ENCODE data around the gene BFSP1. TPM values are rescaled to one million over a fixed set of nuclear protein-coding genes. Genes with fewer than 3 reads are reported as not detected.

The BFSP1 gene
- total and polyA plus RNA-seq, 2 of the 8 experiments (the other 6 are each of a cell fraction or from before 2014, with no cell fraction given), result 1.5 to 2.5 TPM

GRCh38 chr20:17463711-17464110 lies 67.5 kb downstream of the BFSP1 start:
- Histone ChIP-seq H3K23ac (ENCODE audit: insufficient read length) (no peak overlapping the region), H3K9ac (replicated peaks in 1 of 4; ENCODE audit: extremely low read depth in 1 of 4, low read depth in 3 of 4, low read length in 3 of 4) (no peak overlapping the region), H3K79me1 (ENCODE audit: low read depth, low read length) (no peaks in the 10 kb centered on the region), H3K4me3 (ENCODE audit: extremely low read depth in 1 of 4, insufficient read depth in 2 of 4, low read depth in 3 of 4, low read length in 4 of 4) (no peak overlapping the region), H4K20me1 (replicated peaks in 1 of 2; ENCODE audit: control insufficient read depth in 1 of 2, insufficient read depth in 2 of 2, low read length in 2 of 2) (no peaks in the 10 kb centered on the region), H3K27me3 (replicated peaks in 1 of 4; ENCODE audit: control insufficient read depth in 3 of 4, extremely low read depth in 1 of 4, insufficient read depth in 3 of 4, low read length in 3 of 4) (peaks cover 0 to 1% (median 0%) of the 10 kb centered on the region in 4 experiments; a peak in 1 of 7 replicates), H3K36me3 (ENCODE audit: control insufficient read depth in 2 of 4, insufficient read depth in 4 of 4, low read length in 3 of 4) (no peaks in the 10 kb centered on the region), H2BK120ac (replicated peaks; ENCODE audit: low read depth, low read length) (no peak overlapping the region), H2BK15ac (ENCODE audit: low read length) (no peak overlapping the region), H3K79me2 (ENCODE audit: control insufficient read depth in 1 of 2, insufficient read depth in 2 of 2, low read length in 2 of 2) (no peaks in the 10 kb centered on the region), H3K27ac (ENCODE audit: low read depth, low read length) (no peak overlapping the region), H3K4me1 (replicated peaks in 1 of 4; ENCODE audit: control insufficient read depth in 3 of 4, insufficient read depth in 4 of 4, low read length in 3 of 4) (no peaks in the 10 kb centered on the region), H2BK12ac (ENCODE audit: low read depth, low read length) (no peak overlapping the region), H3K9me3 (ENCODE audit: insufficient read depth in 2 of 2, low read depth in 1 of 2, low read length in 1 of 2) (no peaks in the 10 kb centered on the region), H2BK5ac (ENCODE audit: low read depth, low read length) (no peak overlapping the region), H2BK20ac (ENCODE audit: low read length) (no peak overlapping the region), H3K4me2 (ENCODE audit: insufficient read depth in 1 of 2, low read depth in 2 of 2, low read length in 2 of 2) (no peak overlapping the region), H3K23me2 (ENCODE audit: low read depth, low read length) (no peaks in the 10 kb centered on the region), H3K56ac (replicated peaks; ENCODE audit: insufficient read length, low read depth, low read length) (no peak overlapping the region), H3K18ac (ENCODE audit: extremely low read depth, low read length) (no peak overlapping the region), H4K5ac (ENCODE audit: insufficient read length, low read depth, low read length) (no peak overlapping the region), H3K4ac (replicated peaks; ENCODE audit: insufficient read length, low read depth, low read length) (no peak overlapping the region), H3K14ac (ENCODE audit: insufficient read length) (no peak overlapping the region), H4K8ac (ENCODE audit: extremely low read depth, insufficient read depth, low read length) (no peak overlapping the region), H2AK5ac (ENCODE audit: low read depth, low read length) (no peak overlapping the region), H2AFZ (ENCODE audit: low read length) (no peak overlapping the region), H4K91ac (replicated peaks; ENCODE audit: insufficient read length, low read length) (no peak overlapping the region)
- no peak for FAIRE-seq
- no peak for DNase-seq (ENCODE audit: low read depth in 1 of 2, low spot score in 2 of 2)
- WGBS, 2 experiments (ENCODE audit: extremely low coverage in 1 of 2, insufficient coverage in 1 of 2, insufficient read length in 1 of 2, insufficient replicate concordance in 2 of 2, low coverage in 1 of 2, low lambda C conversion rate in 2 of 2, missing lambda C conversion rate in 1 of 2), result 87% methylated on average over 1 of the region's 1 CpG; no CpG with 5 or more reads in 1 of the 2 experiments
- ChIA-PET CTCF (ENCODE audit: partially characterized antibody) (no interaction called here), POLR2A (ENCODE audit: partially characterized antibody) (no interaction called here)
- TF ChIP-seq SP2 (IDR thresholded peaks at IDR 0.05; ENCODE audit: low read length) (no peak), RAD21 (IDR thresholded peaks at IDR 0.05 in 1 of 2, conservative IDR thresholded peaks at IDR 0.05 in 1 of 2; ENCODE audit: low read depth in 2 of 2, low read length in 2 of 2) (no peak), TAF7 (optimal IDR thresholded peaks at IDR 0.05; ENCODE audit: borderline replicate concordance, low read depth, low read length) (no peak), SRF (IDR thresholded peaks at IDR 0.05; ENCODE audit: low read depth, low read length) (no peak), PHF8 (conservative IDR thresholded peaks at IDR 0.05; ENCODE audit: low read depth, low read length) (no peak), CEBPB (IDR thresholded peaks at IDR 0.05; ENCODE audit: low read depth, low read length) (no peak), NRF1 (IDR thresholded peaks at IDR 0.05; ENCODE audit: low read depth, low read length) (no peak), HDAC6 (IDR thresholded peaks at IDR 0.05; ENCODE audit: low read depth, low read length) (no peak), SAP30 (IDR thresholded peaks at IDR 0.05; ENCODE audit: insufficient read depth, insufficient replicate concordance, low read length) (no peak), RNF2 (IDR thresholded peaks at IDR 0.05; ENCODE audit: borderline replicate concordance, low read depth, low read length, missing control alignments, poor library complexity, severe bottlenecking) (no peak), POLR2A (IDR thresholded peaks at IDR 0.05; ENCODE audit: control extremely low read depth in 1 of 2, low read depth in 2 of 2, low read length in 2 of 2) (no peak), BRCA1 (IDR thresholded peaks at IDR 0.05; ENCODE audit: low read depth, low read length) (no peak), ZNF274 (IDR thresholded peaks at IDR 0.05; ENCODE audit: borderline replicate concordance, extremely low read depth, low read length) (no peak), KDM1A (IDR thresholded peaks at IDR 0.05; ENCODE audit: borderline replicate concordance, low read length) (no peak), SUZ12 (IDR thresholded peaks at IDR 0.05; ENCODE audit: low read length) (no peak)
